OCI-LY7 (cell line): ENCODE results near the gene UPF3A. TPM values are rescaled to one million over a fixed set of nuclear protein-coding genes. Genes with fewer than 3 reads are reported as not detected.

ENCODE experiments used
- BruUV-seq: library from RNA; stranded (reverse); fragments of 400-500 nt; replicated peaks from 2 replicates; lab custom pipeline; 2021; lab: Mats Ljungman, UMichigan
- CTCF ChIA-PET: fragments of 300-600 bp; sonication (Branson Sonifier 250); formaldehyde crosslinking; loops from one replicate; lab custom pipeline; 2022; ENCODE audit warnings: antibody characterized with exemption; ENCODE audit not compliant: unreplicated experiment; lab: Charles Lee
- POLR2A ChIA-PET: fragments of 300-600 bp; sonication (Branson Sonifier 250); formaldehyde crosslinking; loops from one replicate; lab custom pipeline; 2022; ENCODE audit warnings: antibody characterized with exemption; lab: Charles Lee
- DNase-seq: peaks from one replicate; pipeline ENCODE4 v3.0.0-alpha.2; 2015; ENCODE audit warnings: low spot score
- H2AFZ ChIP-seq: fragments of 200-600 bp; sonication (generic), shearing (Covaris generic); 2 replicates; pipeline ENCODE4 v1.6.1; 2014; ENCODE audit warnings: mild to moderate bottlenecking, antibody characterized with exemption, low read length, moderate library complexity
- H3K27ac ChIP-seq: fragments of 200-600 bp; sonication (generic); 2 replicates; pipeline ENCODE4 v1.5.1; 2014; ENCODE audit warnings: mixed run types, low read depth, mild to moderate bottlenecking, moderate library complexity, low read length, inconsistent platforms; ENCODE audit not compliant: poor library complexity, severe bottlenecking
- H3K36me3 ChIP-seq: fragments of 200-600 bp; sonication (generic); 2 replicates; pipeline ENCODE4 v1.6.1; 2014; ENCODE audit warnings: mild to moderate bottlenecking, antibody characterized with exemption, low read length, moderate library complexity, mixed read lengths; ENCODE audit not compliant: insufficient read depth
- H3K4me1 ChIP-seq: fragments of 200-600 bp; sonication (generic); 2 replicates; pipeline ENCODE4 v1.5.1; 2014; ENCODE audit warnings: mild to moderate bottlenecking, low read length; ENCODE audit not compliant: insufficient read depth, poor library complexity, severe bottlenecking
- H3K4me2 ChIP-seq: fragments of 200-600 bp; sonication (generic); 2 replicates; pipeline ENCODE4 v1.6.1; 2014; ENCODE audit warnings: mild to moderate bottlenecking, low read length
- H3K4me3 ChIP-seq: fragments of 200-600 bp; sonication (generic); 2 replicates; pipeline ENCODE4 v1.5.1; 2014; ENCODE audit warnings: mild to moderate bottlenecking, low read depth, low read length; ENCODE audit not compliant: poor library complexity, severe bottlenecking
- H3K79me2 ChIP-seq: fragments of 200-600 bp; sonication (generic); 2 replicates; pipeline ENCODE4 v1.6.1; 2016; ENCODE audit warnings: low read depth, mild to moderate bottlenecking, low read length, moderate library complexity, mixed read lengths; ENCODE audit not compliant: insufficient read depth
- H3K9me2 ChIP-seq: fragments of 200-600 bp; sonication (generic); 2 replicates; pipeline ENCODE4 v1.6.1; 2016; ENCODE audit warnings: mild to moderate bottlenecking, low read length, mixed read lengths; ENCODE audit not compliant: insufficient read depth
- H3K9me3 ChIP-seq: fragments of 200-600 bp; sonication (generic); 2 replicates; pipeline ENCODE4 v1.6.1; 2014; ENCODE audit warnings: mild to moderate bottlenecking, mixed run types, low read length, mixed read lengths
- H4K20me1 ChIP-seq: fragments of 200-600 bp; sonication (generic); 2 replicates; pipeline ENCODE4 v1.6.1; 2014; ENCODE audit warnings: mild to moderate bottlenecking, antibody characterized with exemption, low read length, moderate library complexity, mixed read lengths; ENCODE audit not compliant: insufficient read depth
- CTCF ChIP-seq: fragments of 200-600 bp; sonication (generic); conservative IDR thresholded peaks from 2 replicates; pipeline ENCODE4 v1.5.1; 2014; ENCODE audit warnings: mild to moderate bottlenecking, antibody characterized with exemption, low read length, moderate library complexity, mixed read lengths
- EZH2phosphoT487 ChIP-seq: fragments of 200-600 bp; sonication (generic); IDR thresholded peaks from 2 replicates; pipeline ENCODE4 v1.6.1; 2018; ENCODE audit warnings: low read depth, borderline replicate concordance, mild to moderate bottlenecking, mixed run types, antibody characterized with exemption, low read length, moderate library complexity, mixed read lengths
- intact Hi-C: fragments of 100-400 bp; cut with micrococcal nuclease; formaldehyde crosslinking; loops from one replicate; pipeline ENCODE4 v1.10.0; 2022; ENCODE audit not compliant: unreplicated experiment
- total RNA-seq, 2 experiments: library from RNA; depleted of rRNA in 1 of 2; stranded (reverse); fragments of >200 nt in 1 of 2; shearing (Covaris generic) in 1 of 2; gene quantifications; 2 replicates each; pipeline ENCODE4 v1.2.3, GENCODE V29; 2014 to 2022

The UPF3A gene
- total RNA-seq, 2 experiments from 2014 or later, result 27.8 to 55.4 TPM

GRCh38 chr13:114324334-114324733 is 42.9 kb downstream of the UPF3A start:
- peaks cover 93% of the 10 kb centered on the region for H3K36me3 ChIP-seq
- POLR2A ChIA-PET, result interaction anchor here (1.2 kb wide), 1 partner anchor 10 kb away, joined by 3 read pairs; no protein-coding TSS in a partner anchor
- CTCF ChIA-PET, result no interaction called here
- no peaks in the 10 kb centered on the region for H3K9me3 ChIP-seq
- peaks cover 11% of the 10 kb centered on the region for H4K20me1 ChIP-seq
- no peak overlapping the region for H3K4me3 ChIP-seq
- no peaks in the 10 kb centered on the region for H3K4me1 ChIP-seq
- no peak for DNase-seq
- no TSS peak for BruUV-seq
- peaks cover 77% of the 10 kb centered on the region for H3K79me2 ChIP-seq
- no peak overlapping the region for H3K4me2 ChIP-seq
- no peaks in the 10 kb centered on the region for H3K9me2 ChIP-seq
- TF ChIP-seq EZH2phosphoT487, result no peak
- TF ChIP-seq CTCF, result no peak
- H3K27ac ChIP-seq, result no peak overlapping the region
- intact Hi-C loops, result no loop called here
- no peak overlapping the region for H2AFZ ChIP-seq

DNA sequence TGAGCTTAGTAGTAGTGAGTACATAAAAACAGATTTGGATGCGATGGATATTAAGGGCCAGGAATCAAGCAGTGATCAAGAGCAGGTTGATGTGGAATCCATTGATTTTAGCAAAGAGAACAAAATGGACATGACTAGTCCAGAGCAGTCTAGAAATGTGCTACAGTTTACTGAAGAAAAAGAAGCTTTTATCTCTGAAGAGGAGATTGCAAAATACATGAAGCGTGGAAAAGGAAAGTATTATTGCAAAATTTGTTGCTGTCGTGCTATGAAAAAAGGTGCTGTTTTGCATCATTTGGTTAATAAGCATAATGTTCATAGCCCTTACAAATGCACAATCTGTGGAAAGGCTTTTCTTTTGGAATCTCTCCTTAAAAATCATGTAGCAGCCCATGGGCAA is 44.3 kb downstream of the UPF3A start:
- Histone ChIP-seq H3K9me3 (no peaks in the 10 kb centered on the region), H3K4me3 (no peak overlapping the region), H3K36me3 (peaks cover 85% of the 10 kb centered on the region), H3K4me1 (no peaks in the 10 kb centered on the region), H4K20me1 (no peaks in the 10 kb centered on the region), H3K79me2 (peaks cover 66% of the 10 kb centered on the region), H3K4me2 (no peak overlapping the region), H3K9me2 (no peaks in the 10 kb centered on the region), H2AFZ (no peak overlapping the region), H3K27ac (no peak overlapping the region)
- intact Hi-C loops, result no loop called here
- no peak for DNase-seq
- POLR2A ChIA-PET, result interaction anchor here (1.2 to 1.5 kb wide), 2 partner anchors 9 to 13 kb away, joined by 3 to 6 read pairs; no protein-coding TSS in a partner anchor
- BruUV-seq, result no TSS peak
- TF ChIP-seq EZH2phosphoT487, result no peak
- no peak for TF ChIP-seq CTCF
- CTCF ChIA-PET, result no interaction called here

GRCh38 chr13:114328034-114328433 is 46.6 kb downstream of the UPF3A start:
- H3K79me2 ChIP-seq, result peaks cover 44% of the 10 kb centered on the region; the same call in 1 of the 2 replicates
- peaks cover 62% of the 10 kb centered on the region for H3K36me3 ChIP-seq
- H3K4me1 ChIP-seq, result peaks cover 7% of the 10 kb centered on the region
- no peaks in the 10 kb centered on the region for H3K9me3 ChIP-seq
- CTCF ChIA-PET, result no interaction called here
- H2AFZ ChIP-seq, result no peak overlapping the region
- POLR2A ChIA-PET, result interaction anchor here (0.9 kb wide), 1 partner anchor 9 kb away, joined by 12 read pairs; no protein-coding TSS in a partner anchor
- no peaks in the 10 kb centered on the region for H4K20me1 ChIP-seq
- H3K27ac ChIP-seq, result no peak overlapping the region
- TF ChIP-seq CTCF (no peak), EZH2phosphoT487 (no peak)
- intact Hi-C loops, result no loop called here
- BruUV-seq, result no TSS peak
- no peaks in the 10 kb centered on the region for H3K9me2 ChIP-seq
- no peak for DNase-seq
- H3K4me3 ChIP-seq, result no peak overlapping the region
- no peak overlapping the region for H3K4me2 ChIP-seq
